IMR-90 (cell line): Measurements from ENCODE around the gene RERE. TPM values are rescaled to one million over a fixed set of nuclear protein-coding genes. Genes with fewer than 3 reads are reported as not detected.

Experiments used
- ATAC-seq: fragments of 200-7000 bp; cut with Tn5 transposase; 2 replicates; pipeline ENCODE4 v1.9.1; 2020; ENCODE audit warnings: low read depth, mild to moderate bottlenecking, moderate library complexity
- BruUV-seq: library from RNA; stranded (reverse); fragments of 400-500 nt; replicated peaks from 2 replicates; lab custom pipeline; 2021; lab: Mats Ljungman, UMichigan
- CTCF ChIA-PET: fragments of 300-600 bp; formaldehyde crosslinking; extraction: SDS; loops from one replicate; lab custom pipeline; 2021; ENCODE audit warnings: antibody characterized with exemption; lab: Yijun Ruan, JAX
- POLR2A ChIA-PET: fragments of 300-600 bp; sonication (Branson Sonifier 250); formaldehyde crosslinking; loops from one replicate; lab custom pipeline; 2022; ENCODE audit warnings: antibody characterized with exemption; ENCODE audit not compliant: unreplicated experiment; lab: Charles Lee
- DNase-seq: peaks from one replicate; pipeline ENCODE4 v3.0.0; 2013
- H2AFZ ChIP-seq: replicated peaks from 2 replicates; pipeline ENCODE3; 2013; ENCODE audit warnings: low read length, mild to moderate bottlenecking; ENCODE audit not compliant: poor library complexity
- H2AK5ac ChIP-seq: 2 replicates; pipeline ENCODE4 v1.6.1; 2013; ENCODE audit warnings: low read depth, low read length, inconsistent platforms
- H2AK9ac ChIP-seq: replicated peaks from 2 replicates; pipeline ENCODE3; 2013; ENCODE audit warnings: mild to moderate bottlenecking, low read depth, low read length, moderate library complexity; ENCODE audit not compliant: poor library complexity
- H2BK120ac ChIP-seq: 2 replicates; pipeline ENCODE4 v1.6.1; 2013; ENCODE audit warnings: low read depth, low read length, inconsistent platforms
- H2BK15ac ChIP-seq: 3 replicates; pipeline ENCODE4 v1.6.1; 2013; ENCODE audit warnings: low read depth, low read length, inconsistent platforms
- H2BK20ac ChIP-seq: 2 replicates; pipeline ENCODE4 v1.6.1; 2013; ENCODE audit warnings: low read depth, mild to moderate bottlenecking, inconsistent platforms, low read length, moderate library complexity
- H2BK5ac ChIP-seq: 2 replicates; pipeline ENCODE4 v1.6.1; 2013; ENCODE audit warnings: mild to moderate bottlenecking, low read depth, low read length, inconsistent platforms; ENCODE audit not compliant: poor library complexity, severe bottlenecking
- H3K14ac ChIP-seq: replicated peaks from 2 replicates; pipeline ENCODE4 v1.6.1; 2013; ENCODE audit warnings: low read depth, low read length, inconsistent platforms
- H3K18ac ChIP-seq: 2 replicates; pipeline ENCODE4 v1.6.1; 2013; ENCODE audit warnings: low read depth, low read length, control low read depth
- H3K23ac ChIP-seq: 2 replicates; pipeline ENCODE4 v1.6.1; 2013; ENCODE audit warnings: low read depth, low read length, inconsistent platforms
- H3K27ac ChIP-seq: 2 replicates; pipeline ENCODE4 v1.5.1; 2013; ENCODE audit warnings: mild to moderate bottlenecking, control low read depth, low read length; ENCODE audit not compliant: insufficient read depth
- H3K27me3 ChIP-seq: 2 replicates; pipeline ENCODE4 v1.6.1; 2013; ENCODE audit warnings: low read length; ENCODE audit not compliant: control insufficient read depth, insufficient read depth
- H3K36me3 ChIP-seq: 2 replicates; pipeline ENCODE4 v1.6.1; 2013; ENCODE audit warnings: low read length, mixed read lengths; ENCODE audit not compliant: control insufficient read depth, insufficient read depth
- H3K4ac ChIP-seq: 2 replicates; pipeline ENCODE4 v1.6.1; 2013; ENCODE audit warnings: low read depth, low read length, inconsistent platforms
- H3K4me1 ChIP-seq: 2 replicates; pipeline ENCODE4 v1.6.1; 2013; ENCODE audit warnings: low read length, mixed read lengths; ENCODE audit not compliant: control insufficient read depth, insufficient read depth
- H3K4me2 ChIP-seq: 2 replicates; pipeline ENCODE4 v1.6.1; 2013; ENCODE audit warnings: low read depth, mild to moderate bottlenecking, control low read depth, low read length, moderate library complexity
- H3K4me3 ChIP-seq: 2 replicates; pipeline ENCODE4 v1.5.1; 2013; ENCODE audit warnings: low read depth, mild to moderate bottlenecking, control low read depth, low read length, moderate library complexity; ENCODE audit not compliant: insufficient read depth
- H3K56ac ChIP-seq: 2 replicates; pipeline ENCODE4 v1.6.1; 2013; ENCODE audit warnings: low read length, inconsistent platforms; ENCODE audit not compliant: insufficient read depth; ENCODE audit errors: extremely low read depth
- H3K79me1 ChIP-seq, 2 experiments: 2 replicates each; pipeline ENCODE4 v1.6.1; 2013; ENCODE audit warnings: low read length in 2 of 2, inconsistent platforms in 1 of 2, low read depth in 1 of 2
- H3K9ac ChIP-seq: 2 replicates; pipeline ENCODE4 v1.6.1; 2013; ENCODE audit warnings: low read depth, low read length, control low read depth
- H3K9me1 ChIP-seq: 2 replicates; pipeline ENCODE4 v1.6.1; 2013; ENCODE audit warnings: low read length, inconsistent platforms; ENCODE audit not compliant: insufficient read depth
- H3K9me3 ChIP-seq: 2 replicates; pipeline ENCODE4 v1.6.1; 2013; ENCODE audit warnings: low read length; ENCODE audit not compliant: control insufficient read depth, insufficient read depth
- H4K20me1 ChIP-seq: 2 replicates; pipeline ENCODE4 v1.6.1; 2013; ENCODE audit warnings: low read length, inconsistent platforms; ENCODE audit not compliant: insufficient read depth
- H4K5ac ChIP-seq: 2 replicates; pipeline ENCODE4 v1.6.1; 2013; ENCODE audit warnings: mild to moderate bottlenecking, low read depth, low read length, control low read depth
- H4K8ac ChIP-seq, 2 experiments: 2 replicates each; pipeline ENCODE4 v1.6.1; 2013; ENCODE audit warnings: low read depth in 2 of 2, low read length in 2 of 2, control low read depth in 1 of 2, inconsistent platforms in 1 of 2
- H4K91ac ChIP-seq: 2 replicates; pipeline ENCODE4 v1.6.1; 2013; ENCODE audit warnings: low read depth, low read length, inconsistent platforms; ENCODE audit not compliant: insufficient read depth
- BHLHE40 ChIP-seq: fragments of 150-350 bp; IDR thresholded peaks from 2 replicates; pipeline ENCODE4 v1.6.1; 2016; ENCODE audit warnings: mild to moderate bottlenecking, low read depth, low read length
- CEBPB ChIP-seq: IDR thresholded peaks from 2 replicates; pipeline ENCODE4 v1.6.1; 2012; ENCODE audit warnings: low read depth, low read length, improper control_type of control experiment
- CHD1 ChIP-seq: IDR thresholded peaks from 2 replicates; pipeline ENCODE4 v1.6.1; 2012; ENCODE audit warnings: low read depth, low read length, improper control_type of control experiment
- CTCF ChIP-seq: conservative IDR thresholded peaks from 2 replicates; pipeline ENCODE4 v1.5.1; 2012; ENCODE audit warnings: mild to moderate bottlenecking, low read depth, low read length, improper control_type of control experiment
- ELK1 ChIP-seq: fragments of 150-350 bp; IDR thresholded peaks from 2 replicates; pipeline ENCODE4 v1.6.1; 2016; ENCODE audit warnings: low read depth, mild to moderate bottlenecking, low read length, moderate library complexity, borderline replicate concordance
- FOS ChIP-seq: fragments of 150-350 bp; IDR thresholded peaks from 2 replicates; pipeline ENCODE4 v1.6.1; 2016; ENCODE audit warnings: low read depth, low read length
- MAFK ChIP-seq: IDR thresholded peaks from 2 replicates; pipeline ENCODE4 v1.6.1; 2012; ENCODE audit warnings: low read depth, low read length, improper control_type of control experiment
- MAZ ChIP-seq: IDR thresholded peaks from 2 replicates; pipeline ENCODE4 v1.6.1; 2012; ENCODE audit warnings: low read depth, mild to moderate bottlenecking, low read length, improper control_type of control experiment, moderate library complexity, borderline replicate concordance
- MXI1 ChIP-seq: IDR thresholded peaks from 2 replicates; pipeline ENCODE4 v1.6.1; 2012; ENCODE audit warnings: low read depth, mild to moderate bottlenecking, low read length, moderate library complexity, borderline replicate concordance
- POLR2A ChIP-seq: IDR thresholded peaks from 2 replicates; pipeline ENCODE4 v1.6.1; 2012; ENCODE audit warnings: mild to moderate bottlenecking, low read depth, low read length
- RAD21 ChIP-seq: IDR thresholded peaks from 2 replicates; pipeline ENCODE4 v1.6.1; 2012; ENCODE audit warnings: low read length, improper control_type of control experiment
- RCOR1 ChIP-seq: IDR thresholded peaks from 2 replicates; pipeline ENCODE4 v1.6.1; 2012; ENCODE audit warnings: mild to moderate bottlenecking, low read length, improper control_type of control experiment; ENCODE audit not compliant: insufficient replicate concordance
- RFX5 ChIP-seq: IDR thresholded peaks from 2 replicates; pipeline ENCODE4 v1.8.0; 2012; ENCODE audit warnings: low read depth, mild to moderate bottlenecking, low read length, moderate library complexity
- SMC3 ChIP-seq: fragments of 150-350 bp; IDR thresholded peaks from 2 replicates; pipeline ENCODE4 v1.6.1; 2016; ENCODE audit warnings: low read depth, mild to moderate bottlenecking, antibody characterized with exemption, low read length, moderate library complexity
- USF2 ChIP-seq: fragments of 150-350 bp; IDR thresholded peaks from 2 replicates; pipeline ENCODE4 v1.6.1; 2017; ENCODE audit warnings: mild to moderate bottlenecking, antibody characterized with exemption, low read length, low read depth
- WGBS, 2 experiments: methylation state at CpG; one replicate each; pipeline versions ENCODE4 v1.1.5 to v1.1.7; 2013; ENCODE audit warnings: missing lambda C conversion rate in 2 of 2; ENCODE audit not compliant: insufficient read length in 1 of 2; ENCODE audit errors: extremely low coverage in 2 of 2; 5-methylcytosine and 5-hydroxymethylcytosine counted together
- dilution Hi-C: fragments of 300-500 bp; cut with HindIII; formaldehyde crosslinking; loops from one replicate; pipeline ENCODE4 v1.14.3; 2018; ENCODE audit warnings: low sequenced_read_pairs; ENCODE audit not compliant: unreplicated experiment
- in situ Hi-C: fragments of 300-500 bp; cut with MboI; formaldehyde crosslinking; loops from 3 replicates; pipeline ENCODE4 v1.14.3; 2019; ENCODE audit warnings: low sequenced_read_pairs, inconsistent platforms, mixed read lengths
- intact Hi-C: fragments of 100-400 bp; cut with micrococcal nuclease; formaldehyde crosslinking; loops from 2 replicates; pipeline ENCODE4 v1.10.0; 2022
- polyA plus RNA-seq, 3 experiments: library from polyadenylated mRNA; depleted of rRNA; stranded (reverse); fragments of >200 nt; gene quantifications; 2 replicates each; pipeline ENCODE4 v1.2.3, GENCODE V29; 2012; ENCODE audit warnings: low replicate concordance in 1 of 3
- total RNA-seq: library from RNA; depleted of rRNA; stranded (reverse); fragments of >200 nt; gene quantifications from 2 replicates; pipeline ENCODE4 v1.2.3, GENCODE V29; 2012

RERE gene
- total and polyA plus RNA-seq, 2 of the 4 experiments (the other 2 are of a cell fraction) = 11.5 to 25.1 TPM

GRCh38 chr1:8343464-8344001, 473.9 kb downstream of the RERE start:
- peak overlapping the region; percentile 2; the same call in 1 of the 2 replicates for H3K9ac ChIP-seq
- H2BK15ac ChIP-seq = peak overlapping the region; percentile 96; the same call in 2 of the 3 replicates
- CTCF ChIA-PET = interaction anchor here (0.7 to 1.4 kb wide), 4 partner anchors 9 to 368 kb away, joined by 3 read pairs; no protein-coding TSS in a partner anchor
- H3K27me3 ChIP-seq = no peaks in the 10 kb centered on the region
- peak overlapping the region; percentile 26 for H3K4me2 ChIP-seq
- in situ Hi-C loops (no loop called here), intact Hi-C loops (no loop called here), dilution Hi-C loops (no loop called here)
- peaks cover 4% of the 10 kb centered on the region; the same call in 1 of the 2 replicates for H3K36me3 ChIP-seq
- no peaks in the 10 kb centered on the region for H4K20me1 ChIP-seq
- peak overlapping the region; percentile 95 to 97 for H4K8ac ChIP-seq
- H3K4ac ChIP-seq = peak overlapping the region; percentile 99
- peak overlapping the region; percentile 93 for H2AFZ ChIP-seq
- H3K18ac ChIP-seq = peak overlapping the region; percentile 9
- no peaks in the 10 kb centered on the region for H3K9me3 ChIP-seq
- H4K5ac ChIP-seq = no peak overlapping the region
- peak; percentile 87 for ATAC-seq
- WGBS, 2 experiments = 0% methylated on average over 10 of the region's 32 CpGs; no CpG with 5 or more reads in 1 of the 2 experiments
- H3K27ac ChIP-seq = peak overlapping the region; percentile 82
- H3K4me1 ChIP-seq = peaks cover 13% of the 10 kb centered on the region
- peak overlapping the region; percentile 95 for H2AK5ac ChIP-seq
- peak overlapping the region; percentile 60; the same call in 1 of the 2 replicates for H3K56ac ChIP-seq
- peak overlapping the region; percentile 65 for H3K14ac ChIP-seq
- H3K79me1 ChIP-seq = 0 out of 4 replicates have a peak, but pooled peaks cover 0 to 3% of the 10 kb centered on the region in 2 experiments
- peak overlapping the region; percentile 87 for H2BK5ac ChIP-seq
- peak overlapping the region; percentile 100 for H4K91ac ChIP-seq
- POLR2A ChIA-PET = no interaction called here
- H3K4me3 ChIP-seq = no peak overlapping the region
- peak; percentile 98 for DNase-seq
- peak overlapping the region; percentile 100 for H2BK120ac ChIP-seq
- peak overlapping the region; percentile 97 for H3K23ac ChIP-seq
- H2AK9ac ChIP-seq = peak overlapping the region; percentile 89
- peak overlapping the region; percentile 100 for H2BK20ac ChIP-seq
- no TSS peak for BruUV-seq
- peaks cover 12% of the 10 kb centered on the region for H3K9me1 ChIP-seq
- TF ChIP-seq MAFK (0 out of 2 replicates have a peak, but pooled peaks have one; percentile 25), RCOR1 (peak; percentile 59), POLR2A (no peak), BHLHE40 (peak; percentile 91), FOS (peak; percentile 86), CHD1 (no peak), MAZ (no peak), USF2 (no peak), RAD21 (no peak), RFX5 (no peak), SMC3 (0 out of 2 replicates have a peak, but pooled peaks have one; percentile 13), MXI1 (peak; percentile 92), ELK1 (no peak), CEBPB (0 out of 2 replicates have a peak, but pooled peaks have one; percentile 16), CTCF (no peak)
